GM12892 (cell line): ENCODE data around the gene SLAMF1.

Experiments used
- POLR2A ChIP-seq: IDR thresholded peaks from 2 replicates; pipeline ENCODE4 v1.6.1; 2011; ENCODE audit warnings: low read depth, low read length, control low read depth
- POLR2AphosphoS5 ChIP-seq: IDR thresholded peaks from 2 replicates; pipeline ENCODE4 v1.6.1; 2011; ENCODE audit warnings: low read depth, low read length, control low read depth
- TAF1 ChIP-seq: IDR thresholded peaks from 2 replicates; pipeline ENCODE4 v1.6.1; 2011; ENCODE audit warnings: low read depth, mild to moderate bottlenecking, control low read depth, low read length, borderline replicate concordance

- TF ChIP-seq POLR2AphosphoS5 (peak; percentile 71; the same call in 1 of the 2 replicates), TAF1 (no peak), POLR2A (peak; percentile 37; the same call in 1 of the 2 replicates)
Observed at GRCh38 chr1:160619742-160620277, 27.0 kb downstream of the SLAMF1 start.
